NCI-H524 treated with DMSO at 0.1 percent for 48 hours (cell line): ENCODE data around the gene BMPER.

ENCODE experiments used
- DNase-seq: peaks from one replicate; lab custom pipeline; 2025; lab: John Stamatoyannopoulos, UW

BMPER gene

DNA sequence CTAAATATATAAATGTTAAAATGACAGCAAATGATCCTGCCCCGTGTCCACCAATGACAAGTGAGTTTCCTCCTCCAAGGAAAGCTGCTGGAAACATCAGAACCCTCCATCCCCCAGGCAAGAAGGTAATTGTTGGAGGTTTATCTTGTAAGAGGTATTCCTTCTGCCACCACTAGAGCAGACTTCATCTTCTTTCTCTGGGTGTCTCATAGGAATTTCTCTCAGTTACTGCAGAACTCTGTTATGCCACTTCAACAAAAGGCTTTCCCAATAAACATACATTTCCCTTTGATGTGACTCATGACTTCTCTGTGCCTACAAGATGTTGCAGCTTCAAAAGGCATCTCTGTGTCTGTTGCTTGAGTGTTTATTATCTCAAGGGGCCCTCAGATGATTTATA, 279.1 kb downstream of the BMPER start:
- DNase-seq = no peak

DNA sequence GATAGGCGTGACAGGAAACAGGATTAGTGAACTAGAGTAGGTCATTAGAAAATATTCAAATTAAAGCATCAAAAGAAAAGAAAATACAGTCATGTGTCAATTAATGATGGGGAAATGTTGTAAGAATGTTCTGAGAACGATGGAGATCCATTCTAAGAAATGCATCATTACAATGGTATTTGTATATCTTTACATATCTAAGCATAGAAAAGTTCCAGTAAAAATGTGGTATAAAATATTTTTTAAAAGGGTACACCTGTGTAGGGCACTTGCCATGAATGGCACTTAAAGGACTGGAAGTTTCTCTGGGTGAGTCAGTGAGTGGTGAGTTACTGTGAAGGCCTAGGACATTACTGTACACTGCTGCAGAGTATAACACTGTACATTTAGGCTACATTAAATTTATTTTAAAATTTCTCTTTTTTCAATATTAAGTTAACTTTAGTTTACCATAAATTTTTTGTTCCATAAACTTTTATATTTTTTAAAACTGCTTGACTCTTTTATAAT, 282.5 kb downstream of the BMPER start:
- no peak for DNase-seq

DNA sequence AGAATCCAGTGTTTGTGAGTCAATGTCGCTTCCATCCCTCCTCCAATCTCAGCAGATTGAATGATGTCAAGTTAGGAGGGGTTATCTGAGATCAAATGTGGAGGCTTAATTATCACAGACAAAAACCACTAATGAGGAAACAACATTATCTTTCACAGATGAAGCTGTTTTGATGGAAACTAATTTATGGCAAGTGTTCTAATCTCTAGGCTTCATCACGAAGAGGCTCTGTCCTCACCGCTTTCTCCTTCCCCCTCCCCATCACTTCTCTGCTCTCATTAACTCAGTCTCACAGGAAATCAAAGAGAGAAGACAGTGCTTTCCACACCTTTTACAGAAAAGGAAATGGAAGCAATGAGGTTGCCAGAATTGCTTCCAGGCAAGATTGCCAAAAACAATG, 283.7 kb downstream of the BMPER start:
- DNase-seq = no peak

DNA sequence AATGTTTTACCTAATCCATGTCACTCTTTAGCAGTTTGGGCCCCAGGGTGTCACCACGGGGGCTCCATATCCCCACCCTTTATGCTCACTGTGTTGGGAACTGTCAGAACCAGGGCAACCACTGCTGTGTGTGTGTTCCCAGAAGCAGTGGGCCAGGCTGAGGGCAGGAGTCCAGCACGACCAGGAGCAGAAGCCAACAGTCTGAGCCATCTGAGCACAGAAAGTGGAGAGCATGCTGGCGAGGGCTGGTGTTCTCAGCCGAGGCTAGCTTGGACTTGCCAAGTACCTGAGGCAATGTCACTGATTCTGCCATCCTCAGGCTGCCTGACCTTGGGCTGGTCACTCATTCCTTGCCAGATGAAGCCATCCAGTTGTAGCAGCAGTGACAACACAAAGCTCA, 285.0 kb downstream of the BMPER start:
- DNase-seq = no peak

DNA sequence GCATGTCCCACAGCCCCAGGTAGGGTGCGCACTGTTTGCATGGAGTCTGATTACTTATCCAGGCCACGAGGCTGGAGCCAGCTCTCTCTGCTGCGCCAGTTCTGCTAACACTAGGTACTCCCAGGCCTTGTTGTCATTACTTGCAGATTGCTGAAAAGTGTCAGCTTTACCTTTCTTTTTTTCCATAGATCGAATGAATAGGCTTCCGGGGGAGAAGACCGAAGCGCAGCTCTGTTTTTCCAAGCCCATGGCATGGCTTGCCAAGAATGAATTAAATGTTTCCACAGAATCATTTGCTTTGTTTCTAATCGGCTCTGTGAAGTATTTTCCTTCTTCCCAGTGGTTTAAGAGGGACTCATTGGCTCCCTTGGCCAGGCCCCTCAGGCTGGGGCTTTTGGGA, 285.8 kb downstream of the BMPER start:
- no peak for DNase-seq

DNA sequence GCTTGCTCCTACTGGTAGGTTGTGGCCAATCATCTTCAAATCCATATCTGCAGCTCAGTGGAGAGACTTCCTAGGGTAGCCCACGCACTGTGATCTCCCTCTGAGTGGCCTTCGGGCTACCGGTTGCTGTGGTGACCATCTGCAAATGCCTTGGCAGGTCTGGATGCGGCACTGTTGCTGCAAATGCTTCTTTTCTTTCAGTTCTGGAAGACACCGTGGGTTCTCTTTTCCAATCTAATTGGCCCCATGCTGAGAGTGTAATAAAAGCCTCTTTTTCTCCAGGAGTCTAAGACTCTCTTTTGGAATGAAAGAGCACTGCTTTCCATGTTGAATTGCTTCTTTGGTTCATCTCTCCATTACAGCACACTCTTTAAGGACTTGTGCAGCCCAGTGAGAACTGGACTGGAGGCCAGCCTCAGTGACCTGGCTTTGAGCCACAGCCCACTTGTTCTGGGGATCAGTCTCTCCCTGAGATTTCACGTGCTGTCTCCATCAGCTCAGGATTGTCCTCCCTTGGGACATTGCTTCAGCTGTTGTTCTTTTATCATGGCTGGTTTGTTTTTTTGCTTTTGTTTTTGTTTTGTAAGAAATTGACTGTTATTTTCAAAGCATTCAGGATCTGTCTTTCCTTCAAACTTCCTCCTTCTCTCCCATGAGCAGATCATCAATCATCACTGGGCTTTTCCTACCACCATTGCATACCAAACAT, 286.6 kb downstream of the BMPER start:
- no peak for DNase-seq

DNA sequence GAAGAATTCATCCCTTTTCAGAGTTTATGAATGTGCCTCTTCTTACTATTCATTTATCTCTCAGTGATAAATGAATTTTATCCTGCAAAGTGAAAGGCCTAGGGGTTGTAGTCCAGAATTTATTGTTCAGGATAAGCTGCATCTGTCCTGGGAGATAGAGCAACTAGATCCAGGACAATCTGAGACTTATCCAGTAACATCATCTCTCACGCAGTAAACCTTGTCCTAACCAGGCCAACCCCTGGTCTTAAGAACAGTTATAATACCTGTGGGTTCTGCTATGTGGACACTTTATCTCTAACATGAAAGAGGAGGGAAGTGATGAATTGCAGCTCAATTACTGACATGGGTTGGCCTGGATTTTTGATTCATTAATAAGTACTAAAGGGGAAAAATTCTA, 287.6 kb downstream of the BMPER start:
- no peak for DNase-seq

DNA sequence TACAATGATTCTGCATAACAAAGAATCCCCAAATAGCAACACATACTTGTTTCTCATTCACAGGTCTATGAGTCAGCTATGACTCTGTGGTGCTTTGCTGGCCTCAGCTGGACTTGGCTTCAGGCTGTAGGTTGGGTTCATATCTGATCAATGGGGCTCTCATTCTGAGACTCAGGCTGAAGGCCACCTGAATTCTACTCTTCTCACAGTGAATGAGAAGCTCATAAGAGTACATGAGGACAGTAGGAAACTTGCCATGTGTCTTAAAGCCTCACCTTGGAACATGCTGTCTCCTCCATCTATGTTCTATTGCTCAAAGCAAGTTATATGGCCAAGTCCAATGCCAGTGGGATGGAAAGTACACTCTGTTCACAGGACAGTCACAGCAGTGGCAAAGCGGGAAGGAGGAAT, 292.9 kb downstream of the BMPER start:
- DNase-seq = no peak
